ENCODE data around the gene SSX2IP. TPM values are rescaled to one million over a fixed set of nuclear protein-coding genes. Genes with fewer than 3 reads are reported as not detected.
A peak's percentile ranks its signal among the peaks of the same experiment; 100 is the strongest.

Gene SSX2IP
- total RNA-seq, 1 donor from 2014 or later = 15.8 TPM

DNA sequence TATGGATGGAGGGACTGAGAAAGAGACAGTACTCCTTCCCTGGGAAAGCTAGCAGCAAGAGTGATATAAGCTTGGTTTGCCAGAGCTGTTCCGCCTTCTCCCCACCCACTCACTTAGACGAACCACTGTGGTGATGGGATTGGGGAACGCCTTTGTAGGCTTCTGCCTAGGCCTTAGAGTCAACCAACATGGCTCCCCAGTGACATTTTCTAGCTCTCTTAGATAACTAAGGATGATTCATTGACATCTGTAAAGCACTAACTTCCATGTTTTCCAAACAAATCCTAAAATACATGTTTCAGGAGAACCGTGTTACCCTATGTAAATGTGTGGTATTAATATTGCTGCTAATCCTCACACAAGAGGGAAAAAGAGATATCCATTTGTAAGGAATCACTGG, 21.6 kb upstream of the SSX2IP start:
- DNase-seq (ENCODE audit: low spot score) (no peak), ATAC-seq (no peak)

DNA sequence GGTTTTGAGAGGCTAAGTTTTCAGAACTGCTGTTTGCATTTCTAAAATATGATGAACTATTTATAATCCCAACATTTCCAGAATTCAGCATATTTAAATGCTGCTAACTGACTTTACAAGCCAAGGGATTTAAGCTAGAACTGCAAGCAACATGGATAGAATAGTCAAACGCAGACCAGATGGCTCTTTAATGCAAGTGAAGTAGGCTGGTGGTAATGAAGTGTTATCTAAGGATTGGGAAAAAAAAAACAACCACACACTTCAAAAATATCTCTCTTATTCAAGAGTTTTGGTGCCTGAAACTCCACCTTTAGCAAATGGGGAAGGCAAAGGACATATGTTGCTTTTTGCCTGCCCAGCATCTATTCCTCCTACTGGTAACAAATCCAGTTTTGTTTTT, 20.9 kb upstream of the SSX2IP start:
- no peak for DNase-seq (ENCODE audit: low spot score)
- no peak for ATAC-seq

DNA sequence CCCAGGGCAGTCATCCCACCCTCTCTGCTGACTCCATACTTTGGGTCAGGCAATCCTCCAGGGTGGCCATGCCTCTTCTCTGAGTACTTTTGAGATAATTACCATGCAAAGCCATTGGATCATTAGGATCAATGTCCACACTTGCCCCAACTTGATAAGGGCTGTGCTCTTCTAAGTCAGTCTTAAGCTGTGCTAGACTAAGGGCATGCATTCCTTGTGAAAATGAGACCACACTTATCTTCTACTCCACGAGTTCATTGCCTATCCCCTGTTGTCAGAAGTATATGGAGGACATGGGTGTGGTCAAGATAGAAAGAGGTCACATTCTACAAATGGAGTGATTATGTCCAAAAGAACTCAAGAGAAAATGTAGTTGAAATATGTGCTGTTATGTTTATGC, 18.9 kb upstream of the SSX2IP start:
- ATAC-seq (no peak), DNase-seq (ENCODE audit: low spot score) (no peak)

DNA sequence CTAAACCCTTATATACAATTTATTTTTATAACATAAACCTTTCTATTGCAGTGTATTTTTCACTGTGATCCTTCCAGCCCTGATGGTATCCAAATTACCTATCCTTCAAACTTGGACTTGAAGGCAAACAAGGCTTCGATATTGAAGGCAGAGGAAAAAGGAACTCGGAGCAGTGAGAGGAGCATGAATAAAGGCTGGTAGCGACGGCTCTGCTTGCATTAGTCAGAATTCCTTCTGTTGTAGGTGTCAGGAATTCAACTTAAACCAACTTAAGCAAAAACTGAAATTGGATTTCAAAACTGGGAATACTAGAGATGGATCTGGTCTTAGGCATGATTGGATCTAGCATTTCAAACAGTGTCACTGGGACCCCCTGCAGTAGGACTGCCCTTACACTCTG, 17.8 kb upstream of the SSX2IP start:
- ATAC-seq (no peak), DNase-seq (ENCODE audit: low spot score) (no peak)

DNA sequence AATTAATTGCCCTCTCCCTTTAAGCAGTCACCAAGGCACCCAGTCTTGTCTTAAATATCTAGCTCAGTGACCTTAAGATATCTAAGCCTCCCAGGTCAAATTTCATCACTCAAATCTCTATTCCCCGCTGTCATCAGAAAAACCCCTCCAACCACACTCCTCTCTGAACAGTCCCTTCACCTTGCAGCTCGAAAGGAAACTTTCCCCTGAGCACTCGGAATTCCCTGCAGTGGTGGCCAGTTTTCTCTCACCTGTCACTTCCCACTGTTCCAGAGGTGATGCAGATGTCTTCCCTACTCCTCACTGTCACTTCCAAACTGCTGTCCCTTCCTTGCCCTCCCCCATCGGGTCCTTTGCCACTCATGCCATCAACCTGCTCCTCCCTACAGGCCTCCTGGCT, 15.3 kb upstream of the SSX2IP start:
- no peak for ATAC-seq
- no peak for DNase-seq (ENCODE audit: low spot score)

DNA sequence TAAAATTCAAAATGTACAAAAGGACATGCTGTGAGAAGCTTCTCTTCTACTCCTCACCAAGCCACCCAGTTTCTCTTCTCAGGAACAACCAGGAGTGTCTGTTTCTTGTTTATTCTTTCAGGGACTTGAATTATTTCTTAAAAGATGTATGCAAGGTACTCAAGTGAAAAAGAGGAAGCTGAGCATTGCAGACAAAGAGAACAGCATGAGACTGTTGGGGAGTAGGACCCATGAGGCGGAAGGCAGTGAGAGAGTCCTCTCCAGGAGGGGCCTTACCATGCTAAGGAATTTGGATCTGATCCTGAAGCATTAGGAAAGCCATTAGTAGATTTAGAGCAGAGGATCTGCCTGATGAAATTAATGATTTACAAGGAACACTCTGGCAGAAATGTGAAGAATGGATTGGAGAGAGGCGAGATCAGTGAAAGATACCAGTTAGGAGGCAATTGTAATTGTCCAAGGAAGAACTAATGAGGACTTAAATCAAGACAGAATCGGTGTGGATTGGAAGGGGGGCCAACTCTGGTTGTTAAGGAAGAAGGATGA, 14.7 kb upstream of the SSX2IP start:
- DNase-seq (ENCODE audit: low spot score) = no peak
- peak; percentile 86 for ATAC-seq

DNA sequence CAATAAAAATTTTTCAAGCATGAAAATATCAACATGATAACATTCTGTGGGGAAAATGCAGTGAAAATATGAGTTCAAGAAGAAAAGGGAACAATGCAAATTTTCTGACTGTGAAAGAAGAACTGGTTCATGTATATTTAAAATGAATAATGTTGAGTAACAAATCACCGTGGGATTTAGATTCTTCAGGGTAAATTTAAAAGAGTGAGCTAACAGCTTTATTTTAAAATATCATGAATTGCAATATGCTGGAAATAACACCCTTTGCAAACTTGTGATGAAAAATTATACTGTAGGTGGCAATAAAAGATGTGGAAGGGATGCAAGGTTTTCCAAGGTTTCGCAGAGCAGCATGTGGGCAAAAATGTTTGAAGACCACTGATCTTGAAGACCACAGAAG, 13.2 kb upstream of the SSX2IP start:
- DNase-seq (ENCODE audit: low spot score) (no peak), ATAC-seq (no peak)

DNA sequence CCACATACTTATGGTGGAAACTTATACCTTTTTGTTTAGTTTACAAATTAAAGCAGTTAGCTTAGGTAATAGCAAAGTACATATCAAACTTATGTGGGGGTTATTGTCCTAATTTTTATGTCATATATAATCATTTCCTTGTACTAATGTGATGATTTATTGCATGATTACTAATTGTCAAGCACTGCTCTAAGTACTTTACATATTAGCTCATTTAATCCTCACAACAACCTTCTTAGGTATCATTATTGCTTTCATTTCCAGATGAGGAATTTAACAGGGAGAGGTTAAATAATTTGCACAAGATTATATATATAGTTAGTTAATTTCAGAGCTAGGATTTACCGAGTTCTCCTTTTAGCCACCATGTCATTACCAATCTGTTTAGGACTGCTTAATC, 11.9 kb upstream of the SSX2IP start:
- no peak for ATAC-seq
- no peak for DNase-seq (ENCODE audit: low spot score)

DNA sequence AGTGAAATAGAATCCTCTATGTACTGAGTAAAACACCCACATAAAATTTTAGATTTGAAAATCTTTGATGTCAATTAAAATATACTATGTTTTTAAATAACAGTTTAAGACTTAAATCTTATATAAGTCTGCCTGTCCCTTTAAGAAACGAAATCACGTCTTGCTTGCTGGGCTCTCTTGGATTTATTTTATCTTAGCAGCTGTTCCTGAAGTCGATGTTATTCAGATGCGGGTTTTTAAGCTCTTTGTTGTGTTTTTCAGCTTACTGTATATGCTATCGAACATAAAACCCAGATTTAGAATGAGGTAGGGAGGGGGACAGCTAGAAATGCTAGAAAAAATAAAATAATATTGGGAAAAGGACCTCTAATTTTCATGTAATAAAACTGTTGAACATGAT, 11.1 kb upstream of the SSX2IP start:
- no peak for DNase-seq (ENCODE audit: low spot score)
- ATAC-seq = no peak

DNA sequence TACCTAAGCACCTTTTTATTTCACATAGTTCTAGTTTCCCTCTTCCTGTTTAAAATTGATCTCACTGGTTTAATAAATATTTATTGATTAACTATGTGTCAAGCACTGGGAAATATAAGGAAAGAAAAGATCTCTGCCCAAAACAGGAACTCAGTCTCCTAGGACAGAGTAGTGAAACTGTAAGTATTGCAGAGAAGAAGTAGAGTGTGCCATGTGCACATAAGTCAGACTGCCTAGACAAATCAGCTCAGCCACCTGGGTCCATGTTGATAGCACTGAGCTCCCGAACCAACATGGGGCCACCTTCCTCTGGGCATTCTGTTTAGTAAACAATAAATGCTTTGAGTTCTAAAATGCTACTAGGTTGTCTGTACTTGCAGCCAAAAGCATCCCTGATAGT, 9.8 kb upstream of the SSX2IP start:
- no peak for DNase-seq (ENCODE audit: low spot score)
- peak; percentile 27 for ATAC-seq

DNA sequence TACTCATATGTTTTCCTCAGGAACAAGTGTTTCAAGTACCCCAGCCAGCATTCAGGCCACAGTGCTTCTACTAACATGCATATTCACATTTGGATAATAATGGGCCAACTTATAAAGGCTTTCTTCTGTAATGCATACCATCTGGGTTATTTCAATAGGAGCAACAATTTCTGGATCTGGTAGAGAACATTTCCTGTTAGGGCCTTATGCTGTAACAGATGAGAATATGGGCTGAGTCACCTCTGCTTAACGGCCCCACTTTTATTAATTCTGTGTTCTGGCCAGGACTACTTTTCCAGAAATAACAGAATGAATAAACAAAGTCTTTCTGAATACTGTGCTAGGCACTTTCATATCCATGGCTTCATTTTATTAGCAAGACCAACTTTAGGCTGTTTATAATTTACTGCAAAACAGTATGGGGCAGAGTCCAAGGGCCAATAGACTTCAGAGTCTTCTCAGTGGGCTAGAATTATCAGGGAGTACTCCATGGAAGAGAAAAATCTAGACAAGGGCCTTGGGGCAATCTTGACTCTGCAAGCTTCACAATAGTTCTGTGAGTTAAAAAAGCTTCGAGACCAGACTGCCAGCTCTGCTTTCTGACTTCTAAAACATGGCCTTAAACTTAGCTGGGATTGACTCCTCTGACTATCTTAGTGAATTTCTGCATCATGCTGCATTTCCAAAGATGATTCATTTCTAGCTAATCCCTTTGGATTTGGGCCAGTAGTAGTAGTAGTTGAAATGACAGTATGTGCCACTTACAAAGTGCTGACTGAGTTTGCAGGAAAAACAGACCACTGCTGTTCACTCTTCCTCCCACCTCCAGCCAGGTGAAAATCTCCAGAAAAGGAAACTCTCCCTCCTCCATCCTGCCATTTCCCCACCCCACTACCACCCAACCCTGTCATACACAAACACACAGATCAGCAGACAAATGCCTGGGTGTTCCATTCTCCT, 8.2 kb upstream of the SSX2IP start:
- ATAC-seq = no peak
- DNase-seq (ENCODE audit: low spot score) = no peak

DNA sequence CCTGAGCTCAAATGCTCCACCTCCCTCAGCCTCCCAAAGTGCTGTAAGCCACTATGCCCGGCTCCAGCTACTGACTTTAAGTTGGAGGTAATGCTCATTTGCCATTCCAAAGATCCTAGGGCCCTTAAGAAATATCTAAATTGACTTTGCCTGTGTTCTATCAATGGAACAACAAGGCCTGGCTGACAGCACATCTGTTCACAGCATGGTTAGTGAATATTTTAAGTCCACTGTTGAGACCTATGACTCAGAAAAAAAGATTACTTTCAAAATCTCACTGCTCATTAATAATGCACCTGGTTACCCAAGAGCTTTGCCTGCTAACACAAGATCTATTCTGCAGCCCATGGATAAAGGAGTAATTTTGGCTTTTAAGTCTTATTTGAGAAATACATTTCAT, 3.5 kb upstream of the SSX2IP start:
- DNase-seq (ENCODE audit: low spot score) = no peak
- ATAC-seq = no peak

DNA sequence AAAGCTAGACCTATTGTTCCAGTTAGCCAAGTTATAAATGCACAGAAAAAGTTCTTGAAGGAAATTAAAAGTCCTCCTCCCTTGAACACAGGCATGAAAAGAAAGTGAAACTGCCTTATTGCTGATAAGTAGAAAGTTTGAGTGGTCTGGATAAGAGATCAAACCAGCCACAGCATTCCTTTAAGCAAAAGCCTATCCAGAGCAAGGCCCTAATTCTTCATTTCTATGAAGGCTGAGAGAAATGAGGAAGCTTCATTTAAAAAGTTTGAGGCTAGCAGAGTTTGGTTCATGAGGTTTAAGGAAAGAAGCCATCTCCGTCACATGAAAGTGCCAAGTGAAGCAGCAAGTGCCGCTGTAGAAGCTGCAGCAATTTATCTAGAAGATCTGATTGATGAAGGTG, 2.7 kb upstream of the SSX2IP start:
- ATAC-seq (no peak), DNase-seq (ENCODE audit: low spot score) (no peak)

DNA sequence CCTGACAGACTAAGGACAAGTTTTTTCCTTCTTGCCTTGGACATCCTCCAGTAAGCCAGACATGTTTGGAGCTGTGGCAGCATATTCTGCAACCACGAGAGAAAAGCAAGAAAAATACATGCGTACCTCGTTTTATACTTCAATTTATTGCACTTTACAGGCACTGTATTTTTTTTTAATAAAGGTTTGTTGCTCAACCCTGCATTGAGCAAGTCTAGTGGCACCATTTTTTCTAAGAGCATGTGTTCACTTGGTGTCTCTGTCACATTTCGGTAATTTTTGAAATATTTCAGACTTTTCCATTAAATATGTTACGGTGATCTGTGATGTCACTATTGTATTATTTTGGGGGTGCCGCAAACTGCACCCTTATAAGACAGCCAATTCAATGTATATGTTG, 2.1 kb upstream of the SSX2IP start:
- DNase-seq (ENCODE audit: low spot score) = no peak

DNA sequence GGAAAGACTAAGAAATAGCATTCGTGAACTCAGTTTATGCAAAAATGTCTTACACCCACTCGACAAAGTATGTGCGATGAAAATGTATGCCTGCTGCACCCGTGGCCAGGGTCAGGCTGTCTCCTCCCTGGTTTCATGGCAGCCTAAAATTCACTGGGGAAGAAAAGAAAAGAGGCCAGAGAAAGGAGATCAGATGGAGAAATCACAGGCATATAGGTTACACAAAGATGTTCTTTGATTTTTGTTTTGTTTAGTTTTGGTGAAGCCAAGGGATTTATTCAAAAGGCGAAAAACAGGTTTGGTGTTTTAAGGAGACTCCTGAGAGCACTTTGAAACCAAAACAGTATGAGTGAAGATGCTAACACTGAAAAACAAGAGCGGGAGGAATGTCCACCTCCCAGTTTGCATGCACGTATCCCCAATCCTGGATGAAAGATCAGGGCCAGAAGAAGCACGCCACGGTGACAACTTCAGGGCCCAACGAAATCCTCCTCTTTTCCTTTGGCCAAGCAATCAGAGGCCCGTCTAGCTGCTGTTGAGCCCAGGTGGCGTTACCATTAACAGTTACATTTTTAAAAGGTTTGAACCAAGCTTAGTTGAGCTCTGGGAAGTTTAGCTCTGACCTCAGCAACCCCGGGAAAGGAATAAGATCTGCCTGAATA, 992 bp upstream of the SSX2IP start:
- no peak for ATAC-seq
- DNase-seq (ENCODE audit: low spot score) = no peak

More for the DNA sequence above, 2.1 kb upstream of the SSX2IP start:
- ATAC-seq = no peak

DNA sequence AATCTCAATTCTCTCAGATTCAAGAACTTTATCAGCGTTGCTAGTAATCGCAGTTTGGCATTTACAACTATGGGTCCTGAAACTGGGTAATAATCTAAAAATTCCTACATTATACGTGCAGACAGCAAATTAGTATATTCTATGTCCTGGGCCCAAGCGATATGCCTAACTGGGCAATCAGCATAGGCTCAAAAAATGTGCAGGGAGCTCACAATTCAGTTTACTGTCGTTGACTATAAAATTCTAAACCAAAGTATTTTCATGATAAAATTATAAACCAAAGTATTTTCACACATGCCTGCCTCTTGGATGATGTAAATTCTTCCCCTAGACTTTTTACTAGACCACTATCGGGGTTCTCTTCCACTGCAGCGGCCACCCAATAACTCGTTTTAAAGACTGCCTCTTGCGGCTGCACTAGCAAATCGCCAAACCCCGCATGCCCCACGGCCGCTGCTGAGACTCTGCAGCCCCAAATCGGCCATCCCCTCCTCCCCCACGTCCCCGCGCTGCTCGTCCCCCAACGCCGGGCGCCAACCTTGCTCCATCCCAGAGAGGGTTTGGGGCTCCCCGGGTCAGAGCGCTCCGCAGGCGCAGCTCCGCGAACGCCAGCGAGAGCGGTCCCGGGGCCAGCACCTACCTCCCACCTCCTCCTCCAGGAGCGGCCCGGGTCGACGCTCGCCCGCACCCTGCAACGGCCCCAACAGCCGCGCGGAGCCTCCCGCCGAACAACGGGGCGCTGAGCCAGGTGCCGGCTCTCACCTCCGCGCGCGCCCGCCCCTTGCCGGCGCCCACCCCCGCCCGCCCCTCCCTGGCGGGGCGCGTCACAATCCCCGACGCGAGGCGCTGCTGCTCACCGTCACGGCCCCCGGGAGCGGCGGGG, 506 bp downstream of the SSX2IP start:
- DNase-seq (ENCODE audit: low spot score) = peak; percentile 69
- ATAC-seq = peak; percentile 40

DNA sequence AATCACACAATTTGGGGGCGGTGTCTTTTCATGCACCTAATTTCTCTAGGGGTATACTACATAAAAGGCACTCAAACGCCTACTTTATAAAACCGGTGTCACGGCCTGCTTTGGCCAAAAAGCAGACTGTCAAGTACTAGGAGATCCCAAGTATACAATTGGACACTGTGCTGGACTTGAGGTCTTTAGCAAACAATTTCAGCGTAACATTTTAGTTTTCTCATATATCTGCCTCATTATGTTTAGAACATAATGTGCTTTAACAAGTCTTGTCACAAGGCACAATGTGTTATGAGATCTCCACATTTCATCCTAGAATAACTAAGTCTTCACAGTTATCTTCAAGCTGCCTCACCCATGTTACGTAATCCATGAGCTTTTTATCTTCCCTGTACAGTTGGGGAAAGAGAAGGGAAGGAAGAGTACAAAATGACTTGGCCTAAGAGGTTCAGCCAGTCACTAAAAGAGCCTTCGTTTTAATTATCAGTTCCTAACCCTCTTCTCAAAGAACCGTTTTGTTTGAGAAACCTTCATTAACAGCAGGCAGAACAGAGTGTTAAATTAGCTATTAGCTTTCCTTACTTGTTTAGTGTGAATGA, 1.7 kb downstream of the SSX2IP start:
- DNase-seq (ENCODE audit: low spot score) (no peak), ATAC-seq (no peak)

DNA sequence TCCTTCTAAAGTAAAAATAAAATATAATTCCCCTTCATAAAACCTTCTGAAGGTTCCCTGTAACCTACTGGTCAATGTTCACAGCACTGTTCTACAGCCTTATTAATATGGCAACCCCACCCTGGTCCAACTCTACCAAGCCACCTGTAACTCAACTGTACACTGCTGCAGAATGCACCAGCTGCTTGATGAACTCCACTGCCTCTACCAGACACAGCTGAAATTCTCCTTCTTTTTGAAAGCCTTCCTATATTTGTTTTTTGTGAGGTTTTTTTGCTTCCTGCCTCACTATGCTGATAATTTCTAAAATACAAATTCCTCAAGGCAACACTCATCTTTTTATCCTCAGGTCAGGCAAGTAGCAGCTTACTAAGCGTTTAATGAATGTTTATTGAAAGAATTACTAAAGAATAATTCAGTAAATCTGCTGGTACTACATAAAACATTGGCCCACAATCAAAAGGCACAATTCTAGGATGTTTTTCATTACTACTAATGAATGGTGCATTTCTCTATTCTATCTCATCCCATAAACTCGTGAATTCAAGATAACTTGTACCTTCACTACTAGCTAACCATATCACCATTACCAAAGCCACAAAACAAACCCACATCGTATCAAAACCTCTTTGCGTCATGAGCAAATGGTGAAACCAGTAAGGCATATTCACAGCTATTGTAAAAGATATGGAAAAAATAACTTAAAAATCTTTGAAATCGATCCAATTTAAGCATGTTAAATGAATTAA, 2.4 kb downstream of the SSX2IP start:
- ATAC-seq = no peak
- DNase-seq (ENCODE audit: low spot score) = no peak

DNA sequence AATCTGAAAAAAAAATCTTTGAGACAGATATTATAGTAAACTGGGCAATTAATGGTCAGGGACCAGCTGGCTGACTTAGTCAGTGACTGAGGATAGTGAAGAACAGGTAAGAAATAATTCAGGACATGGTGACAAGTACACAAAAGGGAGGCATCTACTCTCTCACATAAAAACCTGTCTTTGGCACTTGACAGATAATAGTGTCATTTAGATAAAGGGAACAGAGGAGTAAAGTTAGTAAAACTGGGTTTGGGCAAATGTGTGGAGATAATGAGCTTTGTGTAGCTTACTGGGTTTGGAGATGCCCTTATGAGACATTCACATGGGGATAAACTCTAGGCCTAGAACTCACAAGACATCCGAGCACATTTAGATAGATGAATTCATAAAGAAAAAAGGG, 4.0 kb downstream of the SSX2IP start:
- DNase-seq (ENCODE audit: low spot score) (no peak), ATAC-seq (no peak)

DNA sequence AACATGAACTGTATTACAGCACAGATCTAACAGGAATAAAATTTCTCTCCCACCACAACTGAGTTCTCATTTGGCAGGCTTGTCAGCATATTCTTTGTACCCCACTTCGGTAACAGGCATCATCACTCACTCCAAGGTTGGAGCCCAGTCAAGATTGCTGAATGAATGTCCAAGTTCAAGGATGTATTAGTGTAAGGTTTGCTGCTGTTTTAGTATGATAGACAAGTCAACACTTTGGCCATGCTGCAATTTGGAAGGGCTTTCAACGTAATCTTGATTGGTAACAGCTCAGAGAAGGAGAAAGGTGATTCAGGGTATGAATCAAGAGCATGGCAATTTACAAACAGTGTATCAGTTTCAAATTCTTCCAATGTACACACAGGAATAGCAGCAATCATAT, 6.8 kb downstream of the SSX2IP start:
- no peak for DNase-seq (ENCODE audit: low spot score)
- ATAC-seq = no peak

All from left lobe of liver (tissue), 2 donors.